HCT116 (cell line): ENCODE data around the gene TMEM178B. TPM values are rescaled to one million over a fixed set of nuclear protein-coding genes. Genes with fewer than 3 reads are reported as not detected.

Source experiments
- ATAC-seq: fragments of 200-7000 bp; cut with Tn5 transposase; 2 replicates; pipeline ENCODE4 v1.9.1; 2020; ENCODE audit warnings: mild to moderate bottlenecking, moderate library complexity
- BruUV-seq: library from RNA; stranded (reverse); fragments of 400-500 nt; replicated peaks from 2 replicates; lab custom pipeline; 2021; lab: Mats Ljungman, UMichigan
- CTCF ChIA-PET: fragments of 300-600 bp; sonication (Branson Sonifier 250); formaldehyde crosslinking; loops from one replicate; lab custom pipeline; 2021; ENCODE audit warnings: antibody characterized with exemption; lab: Charles Lee
- POLR2A ChIA-PET: fragments of 300-600, 350-600 bp; sonication (Branson Sonifier 250); formaldehyde crosslinking; loops from one replicate; lab custom pipeline; 2021; ENCODE audit warnings: antibody characterized with exemption; lab: Charles Lee
- RAD21 ChIA-PET, 2 experiments: fragments of 300-600 bp; sonication (Branson Sonifier 250); formaldehyde crosslinking; loops; one replicate each; lab custom pipeline; 2023; ENCODE audit warnings: low total read pairs in 2 of 2; ENCODE audit not compliant: uncharacterized antibody in 2 of 2, unreplicated experiment in 2 of 2, low non-redundant PET in 1 of 2; lab: Charles Lee
- DNase-seq: peaks from one replicate; pipeline ENCODE4 v3.0.0-alpha.2; 2010; ENCODE audit warnings: low read depth, low spot score
- H2AFZ ChIP-seq: fragments of 200-600 bp; shearing (Covaris generic), sonication (generic); 2 replicates; pipeline ENCODE4 v1.6.1; 2017; ENCODE audit warnings: low read depth, mixed run types, mixed read lengths, antibody characterized with exemption, low read length; ENCODE audit not compliant: poor library complexity, severe bottlenecking
- H3K27ac ChIP-seq: 2 replicates; pipeline ENCODE4 v1.5.1; 2012; ENCODE audit warnings: low read depth, low read length
- H3K27me3 ChIP-seq: fragments of 200-600 bp; sonication (generic); 2 replicates; pipeline ENCODE4 v1.6.1; 2016; ENCODE audit warnings: mixed run types, low read length, mixed read lengths; ENCODE audit not compliant: insufficient read depth
- H3K36me3 ChIP-seq, 2 experiments: fragments of 200-500 bp in 1 of 2; fragments of 200-600 bp in 1 of 2; sonication (Bioruptor generic) in 1 of 2; sonication (generic) in 1 of 2; 2 replicates each; pipeline versions ENCODE4 v1.5.1 to v1.6.1; 2014 to 2016; ENCODE audit warnings: low read length in 2 of 2, inconsistent platforms in 1 of 2, mixed read lengths in 1 of 2, mixed run types in 1 of 2; ENCODE audit not compliant: insufficient read depth in 2 of 2, control insufficient read depth in 1 of 2
- H3K4me1 ChIP-seq, 2 experiments: fragments of 200-600 bp in 1 of 2; sonication (generic) in 1 of 2; 2 replicates each; pipeline versions ENCODE4 v1.5.1 to v1.6.1; 2012 to 2017; ENCODE audit warnings: low read length in 2 of 2, inconsistent platforms in 1 of 2, mild to moderate bottlenecking in 1 of 2, mixed read lengths in 1 of 2, mixed run types in 1 of 2, moderate library complexity in 1 of 2; ENCODE audit not compliant: insufficient read depth in 2 of 2, control insufficient read depth in 1 of 2
- H3K4me2 ChIP-seq: fragments of 200-600 bp; sonication (generic); 2 replicates; pipeline ENCODE4 v1.6.1; 2017; ENCODE audit warnings: mixed run types, low read length, mixed read lengths
- H3K4me3 ChIP-seq, 2 experiments: fragments of 200-600 bp in 1 of 2; sonication (generic) in 1 of 2; replicated peaks in 1 of 2; 2 replicates each; pipeline ENCODE4 v1.5.1; 2011 to 2016; ENCODE audit warnings: low read length in 2 of 2, control low read depth in 1 of 2, low read depth in 1 of 2, mild to moderate bottlenecking in 1 of 2, mixed read lengths in 1 of 2, mixed run types in 1 of 2
- H3K79me2 ChIP-seq: fragments of 200-600 bp; sonication (generic); 2 replicates; pipeline ENCODE4 v1.6.1; 2017; ENCODE audit warnings: mild to moderate bottlenecking, mixed run types, low read length, moderate library complexity, mixed read lengths; ENCODE audit not compliant: insufficient read depth
- H3K9ac ChIP-seq: fragments of 200-600 bp; sonication (generic); 2 replicates; pipeline ENCODE4 v1.6.1; 2016; ENCODE audit warnings: low read length, mixed read lengths
- H3K9me2 ChIP-seq: fragments of 200-600 bp; sonication (generic), shearing (Covaris generic); 2 replicates; pipeline ENCODE4 v1.6.1; 2017; ENCODE audit warnings: mixed run types, mild to moderate bottlenecking, moderate library complexity; ENCODE audit not compliant: insufficient read depth
- H3K9me3 ChIP-seq, 2 experiments: fragments of 200-500 bp in 1 of 2; fragments of 200-600 bp in 1 of 2; sonication (Bioruptor generic) in 1 of 2; sonication (generic) in 1 of 2; 2 replicates each; pipeline ENCODE4 v1.6.1; 2014 to 2017; ENCODE audit warnings: low read length in 2 of 2, mixed read lengths in 2 of 2, inconsistent platforms in 1 of 2, low read depth in 1 of 2, mild to moderate bottlenecking in 1 of 2, mixed run types in 1 of 2, moderate library complexity in 1 of 2; ENCODE audit not compliant: control insufficient read depth in 1 of 2, insufficient read depth in 1 of 2
- H4K20me1 ChIP-seq: fragments of 200-600 bp; sonication (generic), shearing (Covaris generic); 2 replicates; pipeline ENCODE4 v1.6.1; 2017; ENCODE audit warnings: mixed run types, mild to moderate bottlenecking, moderate library complexity; ENCODE audit not compliant: insufficient read depth
- ATF3 ChIP-seq: IDR thresholded peaks from 2 replicates; pipeline ENCODE4 v1.6.1; 2012
- CEBPB ChIP-seq: IDR thresholded peaks from 2 replicates; pipeline ENCODE4 v1.6.1; 2012; ENCODE audit warnings: low read depth
- ELF1 ChIP-seq: IDR thresholded peaks from 2 replicates; pipeline ENCODE4 v1.6.1; 2012; ENCODE audit warnings: low read depth, borderline replicate concordance
- EZH2 ChIP-seq: fragments of 200-600 bp; sonication (generic); IDR thresholded peaks from 2 replicates; pipeline ENCODE4 v1.6.1; 2017; ENCODE audit warnings: antibody characterized with exemption, mixed run types
- EZH2phosphoT487 ChIP-seq: fragments of 200-600 bp; IDR thresholded peaks from 2 replicates; pipeline ENCODE4 v1.6.1; 2018; ENCODE audit warnings: antibody characterized with exemption, borderline replicate concordance
- POLR2A ChIP-seq: IDR thresholded peaks from 2 replicates; pipeline ENCODE4 v1.7.0; 2011; ENCODE audit warnings: borderline replicate concordance; ENCODE audit not compliant: insufficient read depth, insufficient read length; ENCODE audit errors: extremely low read depth
- RAD21 ChIP-seq: IDR thresholded peaks from 2 replicates; pipeline ENCODE4 v1.6.1; 2012; ENCODE audit warnings: low read depth, mild to moderate bottlenecking
- REST ChIP-seq: IDR thresholded peaks from 2 replicates; pipeline ENCODE4 v1.6.1; 2012; ENCODE audit warnings: low read depth
- SIN3A ChIP-seq: IDR thresholded peaks from 2 replicates; pipeline ENCODE4 v1.6.1; 2012; ENCODE audit warnings: low read depth
- SP1 ChIP-seq: IDR thresholded peaks from 2 replicates; pipeline ENCODE4 v1.6.1; 2012; ENCODE audit warnings: low read depth
- TCF7L2 ChIP-seq: IDR thresholded peaks from 2 replicates; pipeline ENCODE4 v1.7.0; 2011; ENCODE audit warnings: borderline replicate concordance, inconsistent platforms; ENCODE audit not compliant: insufficient read depth, insufficient read length; ENCODE audit errors: extremely low read depth
- YY1 ChIP-seq: IDR thresholded peaks from 2 replicates; pipeline ENCODE4 v1.6.1; 2011; ENCODE audit warnings: low read length, low read depth, moderate library complexity, mild to moderate bottlenecking; ENCODE audit not compliant: insufficient replicate concordance; ENCODE audit errors: extremely low read depth
- ZBTB33 ChIP-seq: IDR thresholded peaks from 2 replicates; pipeline ENCODE4 v1.6.1; 2011; ENCODE audit warnings: mild to moderate bottlenecking, low read length, moderate library complexity; ENCODE audit not compliant: insufficient replicate concordance; ENCODE audit errors: extremely low read depth
- ZFX ChIP-seq: fragments of 450-650 bp; IDR thresholded peaks from 2 replicates; pipeline ENCODE4 v1.6.1; 2017
- ZNF274 ChIP-seq: fragments of 200-500 bp; sonication (Bioruptor generic); IDR thresholded peaks from 2 replicates; pipeline ENCODE4 v1.6.1; 2014; ENCODE audit warnings: mild to moderate bottlenecking, low read depth, low read length, inconsistent platforms
- intact Hi-C: fragments of 100-400 bp; cut with micrococcal nuclease; formaldehyde crosslinking; loops from 2 replicates; pipeline ENCODE4 v1.10.0; 2022
- total RNA-seq: library from RNA; stranded (reverse); gene quantifications from one replicate; pipeline ENCODE4 v1.2.1, GENCODE V29; 2021; ENCODE audit not compliant: unreplicated experiment

Gene TMEM178B
- total RNA-seq, 1 experiment from 2014 or later = 0.02 TPM

GRCh38 chr7:141456298-141456697, 382.4 kb downstream of the TMEM178B start:
- ATAC-seq (no peak), DNase-seq (no peak)
- H3K4me3 ChIP-seq = no peak overlapping the region
- ChIA-PET CTCF (no interaction called here), RAD21 (no interaction called here), POLR2A (no interaction called here)
- H3K9me2 ChIP-seq = no peaks in the 10 kb centered on the region
- H3K36me3 ChIP-seq = no peaks in the 10 kb centered on the region
- H3K27me3 ChIP-seq = peaks cover 44% of the 10 kb centered on the region
- no peak overlapping the region for H2AFZ ChIP-seq
- no peak for TF ChIP-seq EZH2phosphoT487
- TF ChIP-seq EZH2 = no peak
- TF ChIP-seq SP1 = no peak
- TF ChIP-seq YY1 = no peak
- TF ChIP-seq ZBTB33 = no peak
- TF ChIP-seq SIN3A = no peak
- no peak for TF ChIP-seq ATF3
- no peaks in the 10 kb centered on the region for H3K9me3 ChIP-seq
- intact Hi-C loops = no loop called here
- no peaks in the 10 kb centered on the region for H3K4me1 ChIP-seq
- H3K9ac ChIP-seq = no peak overlapping the region
- H3K27ac ChIP-seq = no peak overlapping the region
- H3K4me2 ChIP-seq = no peak overlapping the region
- H3K79me2 ChIP-seq = no peaks in the 10 kb centered on the region
- no TSS peak for BruUV-seq
- H4K20me1 ChIP-seq = no peaks in the 10 kb centered on the region

GRCh38 chr7:141456711-141457110, 382.8 kb downstream of the TMEM178B start:
- no TSS peak for BruUV-seq
- no peak overlapping the region for H3K4me3 ChIP-seq
- no peaks in the 10 kb centered on the region for H3K9me2 ChIP-seq
- H3K36me3 ChIP-seq = no peaks in the 10 kb centered on the region
- no peaks in the 10 kb centered on the region for H3K9me3 ChIP-seq
- H3K4me1 ChIP-seq = no peaks in the 10 kb centered on the region
- no peaks in the 10 kb centered on the region for H3K79me2 ChIP-seq
- H3K4me2 ChIP-seq = no peak overlapping the region
- no peaks in the 10 kb centered on the region for H4K20me1 ChIP-seq
- ATAC-seq = no peak
- POLR2A ChIA-PET = no interaction called here
- no peak overlapping the region for H2AFZ ChIP-seq
- RAD21 ChIA-PET = no interaction called here
- no peak overlapping the region for H3K27ac ChIP-seq
- intact Hi-C loops = no loop called here
- no peak overlapping the region for H3K9ac ChIP-seq
- CTCF ChIA-PET = no interaction called here
- H3K27me3 ChIP-seq = peaks cover 44% of the 10 kb centered on the region
- DNase-seq = no peak
- no peak for TF ChIP-seq POLR2A
- no peak for TF ChIP-seq ZNF274
- TF ChIP-seq EZH2 = no peak
- TF ChIP-seq CEBPB = no peak
- TF ChIP-seq TCF7L2 = no peak
- TF ChIP-seq ZFX = no peak
- TF ChIP-seq ELF1 = no peak
- no peak for TF ChIP-seq REST
- no peak for TF ChIP-seq RAD21
